GM23338 (cell line): Measurements from ENCODE around the gene LCLAT1. TPM values are rescaled to one million over a fixed set of nuclear protein-coding genes. Genes with fewer than 3 reads are reported as not detected.

Experiments
- ATAC-seq: fragments of 200-7000 bp; cut with Tn5 transposase; 3 replicates; pipeline ENCODE4 v1.9.1; 2020
- DNase-seq: peaks from one replicate; pipeline ENCODE4 v3.0.0-alpha.2; 2015; ENCODE audit warnings: low spot score
- H2AFZ ChIP-seq: fragments of 200-600 bp; sonication (generic); 2 replicates; pipeline ENCODE4 v1.8.0; 2016; ENCODE audit warnings: antibody characterized with exemption, mild to moderate bottlenecking, moderate library complexity
- H3F3A ChIP-seq: fragments of 200-600 bp; sonication (generic); replicated peaks from 2 replicates; pipeline ENCODE4 v1.8.0; 2017; ENCODE audit warnings: antibody characterized with exemption, mixed run types, low read depth
- H3K27ac ChIP-seq: fragments of 200-600 bp; sonication (generic); 2 replicates; pipeline ENCODE4 v1.6.1; 2016; ENCODE audit warnings: low read depth
- H3K27me3 ChIP-seq: fragments of 200-600 bp; sonication (generic); 2 replicates; pipeline ENCODE4 v1.8.0; 2016; ENCODE audit warnings: mild to moderate bottlenecking, mixed run types, moderate library complexity; ENCODE audit not compliant: insufficient read depth
- H3K36me3 ChIP-seq: fragments of 200-600 bp; sonication (generic); 2 replicates; pipeline ENCODE4 v1.8.0; 2016; ENCODE audit warnings: mild to moderate bottlenecking; ENCODE audit not compliant: insufficient read depth
- H3K4me1 ChIP-seq: fragments of 200-600 bp; sonication (generic); 2 replicates; pipeline ENCODE4 v1.8.0; 2016; ENCODE audit warnings: mild to moderate bottlenecking, moderate library complexity; ENCODE audit not compliant: insufficient read depth
- H3K4me2 ChIP-seq: fragments of 200-600 bp; sonication (generic); 2 replicates; pipeline ENCODE4 v1.7.1; 2017; ENCODE audit warnings: mixed run types
- H3K4me3 ChIP-seq: fragments of 200-600 bp; sonication (generic); 2 replicates; pipeline ENCODE4 v1.6.1; 2016; ENCODE audit warnings: mixed run types
- H3K79me2 ChIP-seq: fragments of 200-600 bp; sonication (generic); replicated peaks from 2 replicates; pipeline ENCODE4 v1.8.0; 2017; ENCODE audit warnings: mild to moderate bottlenecking; ENCODE audit not compliant: insufficient read depth
- H3K9me2 ChIP-seq: fragments of 200-600 bp; sonication (generic); 2 replicates; pipeline ENCODE4 v1.8.0; 2017; ENCODE audit not compliant: insufficient read depth
- H4K20me1 ChIP-seq: fragments of 200-600 bp; sonication (generic); replicated peaks from 2 replicates; pipeline ENCODE4 v1.8.0; 2017; ENCODE audit warnings: mild to moderate bottlenecking; ENCODE audit not compliant: insufficient read depth
- H3K27ac Mint-ChIP-seq: 2 replicates; pipeline ENCODE4 v1.8.0; 2020; ENCODE audit warnings: inconsistent platforms, mild to moderate bottlenecking, moderate library complexity, mixed read lengths
- H3K27me3 Mint-ChIP-seq: 3 replicates; pipeline ENCODE4 v1.8.0; 2022; ENCODE audit warnings: low read depth, mild to moderate bottlenecking, moderate library complexity, mixed read lengths, inconsistent platforms; ENCODE audit not compliant: insufficient read depth, poor library complexity
- H3K36me3 Mint-ChIP-seq: 3 replicates; pipeline ENCODE4 v1.8.0; 2021; ENCODE audit warnings: low read depth, mild to moderate bottlenecking, inconsistent platforms, moderate library complexity, mixed read lengths
- H3K4me1 Mint-ChIP-seq: 3 replicates; pipeline ENCODE4 v1.8.0; 2020; ENCODE audit warnings: mild to moderate bottlenecking, inconsistent platforms, mixed read lengths
- H3K4me3 Mint-ChIP-seq: 3 replicates; pipeline ENCODE4 v1.8.0; 2021; ENCODE audit warnings: moderate library complexity, mild to moderate bottlenecking, inconsistent platforms, mixed read lengths
- H3K9me3 Mint-ChIP-seq: 3 replicates; pipeline ENCODE4 v1.8.0; 2020; ENCODE audit warnings: moderate library complexity, mild to moderate bottlenecking, inconsistent platforms, mixed read lengths
- CTCF ChIP-seq, 2 experiments: fragments of 200-600 bp in 1 of 2; sonication (generic) in 1 of 2; conservative IDR thresholded peaks; 2 replicates each; pipeline versions ENCODE4 v1.5.1 to v1.6.1; 2016 to 2017; ENCODE audit warnings: antibody characterized with exemption in 2 of 2, low read depth in 2 of 2, mild to moderate bottlenecking in 2 of 2, moderate library complexity in 1 of 2
- ETS1 ChIP-seq: IDR thresholded peaks from 2 replicates; pipeline ENCODE4 v1.6.1; 2016; ENCODE audit warnings: antibody characterized with exemption
- EZH2 ChIP-seq: fragments of 200-600 bp; sonication (generic); IDR thresholded peaks from one replicate; pipeline ENCODE4 v1.8.0; 2017; ENCODE audit warnings: antibody characterized with exemption, mild to moderate bottlenecking, low read depth; ENCODE audit not compliant: unreplicated experiment
- EZH2phosphoT487 ChIP-seq: fragments of 200-600 bp; sonication (generic); IDR thresholded peaks from one replicate; pipeline ENCODE4 v1.8.1; 2018; ENCODE audit warnings: antibody characterized with exemption; ENCODE audit not compliant: unreplicated experiment
- JUNB ChIP-seq: IDR thresholded peaks from one replicate; pipeline ENCODE4 v1.6.1; 2016; ENCODE audit warnings: antibody characterized with exemption; ENCODE audit not compliant: unreplicated experiment
- NANOG ChIP-seq: IDR thresholded peaks from 2 replicates; pipeline ENCODE4 v1.6.1; 2016; ENCODE audit warnings: antibody characterized with exemption, borderline replicate concordance
- POLR2AphosphoS5 ChIP-seq: IDR thresholded peaks from 2 replicates; pipeline ENCODE4 v1.6.1; 2016; ENCODE audit warnings: antibody characterized with exemption, low read depth
- REST ChIP-seq: IDR thresholded peaks from one replicate; pipeline ENCODE4 v1.6.1; 2018; ENCODE audit warnings: antibody characterized with exemption; ENCODE audit not compliant: unreplicated experiment
- STAT1 ChIP-seq: IDR thresholded peaks from one replicate; pipeline ENCODE4 v1.6.1; 2016; ENCODE audit warnings: antibody characterized with exemption; ENCODE audit not compliant: unreplicated experiment
- ZNF114 ChIP-seq: fragments of 250-450 bp; sonication (Bioruptor Pico); IDR thresholded peaks from 2 replicates; pipeline ENCODE4 v1.5.0; 2020; ENCODE audit warnings: mild to moderate bottlenecking, moderate library complexity
- ZNF331 ChIP-seq: fragments of 250-450 bp; sonication (Bioruptor Pico); IDR thresholded peaks from 2 replicates; pipeline ENCODE4 v1.5.0; 2020; ENCODE audit warnings: low read depth, mild to moderate bottlenecking, moderate library complexity
- polyA plus RNA-seq: library from polyadenylated mRNA; unstranded; fragments of >200 nt; fragmentation: Nextera tagmentation; extraction: Ambion mirVana; gene quantifications from 2 replicates; pipeline ENCODE4 v1.2.1, GENCODE V29; 2016
- total RNA-seq: library from RNA; depleted of rRNA; stranded (reverse); fragments of >200 nt; shearing (Covaris generic); gene quantifications from 2 replicates; pipeline ENCODE4 v1.2.3, GENCODE V29; 2014

LCLAT1 gene
- total and polyA plus RNA-seq, 2 experiments from 2014 or later: 11.5 to 30.1 TPM

GRCh38 chr2:30428827-30429461 lies 18.1 kb upstream of the LCLAT1 start (continued):
- TF ChIP-seq EZH2: no peak

GRCh38 chr2:30433541-30434299 lies 13.3 kb upstream of the LCLAT1 start:
- no peak overlapping the region for H3K4me3 Mint-ChIP-seq
- no peaks in the 10 kb centered on the region for H4K20me1 ChIP-seq
- no peaks in the 10 kb centered on the region for H3K36me3 ChIP-seq
- no peak overlapping the region for H3K4me3 ChIP-seq
- H3K9me3 Mint-ChIP-seq: no peaks in the 10 kb centered on the region
- no peak overlapping the region for H3K27ac ChIP-seq
- H3K27me3 ChIP-seq: no peaks in the 10 kb centered on the region
- H3K27me3 Mint-ChIP-seq: no peaks in the 10 kb centered on the region
- H3K27ac Mint-ChIP-seq: no peak overlapping the region
- no peaks in the 10 kb centered on the region for H3K36me3 Mint-ChIP-seq
- H3K9me2 ChIP-seq: no peaks in the 10 kb centered on the region
- H3K4me1 ChIP-seq: no peaks in the 10 kb centered on the region; the same call in 1 of the 2 replicates
- peaks cover 7% of the 10 kb centered on the region; the same call in 2 of the 3 replicates for H3K4me1 Mint-ChIP-seq
- no peak overlapping the region for H3K4me2 ChIP-seq
- ATAC-seq: no peak
- H2AFZ ChIP-seq: peak overlapping the region; percentile 83; the same call in 1 of the 2 replicates
- H3K79me2 ChIP-seq: no peaks in the 10 kb centered on the region
- TF ChIP-seq ZNF114: no peak
- no peak for TF ChIP-seq EZH2
- no peak for TF ChIP-seq POLR2AphosphoS5
- no peak for TF ChIP-seq REST
- peak; percentile 30 for DNase-seq
- H3F3A ChIP-seq: no peaks in the 10 kb centered on the region

- Histone ChIP-seq H2AFZ (no peak overlapping the region), H3F3A (no peaks in the 10 kb centered on the region), H3K79me2 (no peaks in the 10 kb centered on the region), H3K4me2 (no peak overlapping the region), H3K27ac (no peak overlapping the region), H3K27me3 (no peaks in the 10 kb centered on the region), H4K20me1 (no peaks in the 10 kb centered on the region), H3K9me2 (no peaks in the 10 kb centered on the region), H3K4me1 (no peaks in the 10 kb centered on the region; the same call in 1 of the 2 replicates), H3K36me3 (no peaks in the 10 kb centered on the region), H3K4me3 (no peak overlapping the region)
- no peaks in the 10 kb centered on the region for H3K27me3 Mint-ChIP-seq
- no peaks in the 10 kb centered on the region for H3K36me3 Mint-ChIP-seq
- peaks cover 7% of the 10 kb centered on the region; the same call in 2 of the 3 replicates for H3K4me1 Mint-ChIP-seq
- no peaks in the 10 kb centered on the region for H3K9me3 Mint-ChIP-seq
- H3K27ac Mint-ChIP-seq: no peak overlapping the region
- DNase-seq: no peak
- no peak for ATAC-seq
- no peak overlapping the region for H3K4me3 Mint-ChIP-seq
- TF ChIP-seq ZNF331 (CRISPR knock-in tag) (no peak), NANOG (no peak), CTCF (conservative IDR thresholded peaks at IDR 0.05; ENCODE audit: low read depth in 2 of 2) (no peak), EZH2phosphoT487 (no peak), POLR2AphosphoS5 (no peak), ZNF114 (no peak), ETS1 (no peak), STAT1 (no peak), REST (no peak), JUNB (no peak)
Measured at GRCh38 chr2:30434708-30435107, 12.3 kb upstream of the LCLAT1 start.
